Astrocyte (in vitro differentiated cells and primary cell): ENCODE data around the gene DMKN. TPM values are rescaled to one million over a fixed set of nuclear protein-coding genes. Genes with fewer than 3 reads are reported as not detected.
"Not testable (repeated sequence)": the region's sequence is repeated elsewhere in the genome, so short reads cannot be mapped to it uniquely, and the experiment has no call there.

ENCODE experiments used
- DNase-seq: peaks from one replicate; pipeline ENCODE4 v3.0.0-alpha.2; 2010; ENCODE audit warnings: low read depth
- FAIRE-seq: peaks from 2 replicates; lab custom pipeline; 2011; peaks lifted over from hg19 to GRCh38; lab: Jason Lieb, UNC
- H2AFZ ChIP-seq: 2 replicates; pipeline ENCODE4 v1.6.0; 2012; ENCODE audit warnings: low read depth, low read length, inconsistent platforms
- H3K27ac ChIP-seq: 2 replicates; pipeline ENCODE4 v1.5.1; 2011; ENCODE audit warnings: low read depth, low read length, inconsistent platforms
- H3K27me3 ChIP-seq: 2 replicates; pipeline ENCODE4 v1.6.0; 2011; ENCODE audit warnings: low read length, inconsistent platforms; ENCODE audit not compliant: insufficient read depth
- H3K36me3 ChIP-seq: 2 replicates; pipeline ENCODE4 v1.5.1; 2011; ENCODE audit warnings: low read length, inconsistent platforms; ENCODE audit not compliant: insufficient read depth
- H3K4me1 ChIP-seq: 2 replicates; pipeline ENCODE4 v1.5.1; 2011; ENCODE audit warnings: low read length, inconsistent platforms; ENCODE audit not compliant: insufficient read depth
- H3K4me2 ChIP-seq: 2 replicates; pipeline ENCODE4 v1.6.0; 2012; ENCODE audit warnings: low read length, inconsistent platforms
- H3K4me3 ChIP-seq: 2 replicates; pipeline ENCODE4 v1.5.1; 2011; ENCODE audit warnings: low read depth, mild to moderate bottlenecking, low read length, inconsistent platforms; ENCODE audit not compliant: insufficient read depth
- H3K79me2 ChIP-seq: 2 replicates; pipeline ENCODE4 v1.6.0; 2012; ENCODE audit warnings: mild to moderate bottlenecking, low read length, inconsistent platforms; ENCODE audit not compliant: insufficient read depth
- H3K9ac ChIP-seq: 2 replicates; pipeline ENCODE4 v1.6.0; 2012; ENCODE audit warnings: mild to moderate bottlenecking, low read length, inconsistent platforms
- H3K9me3 ChIP-seq: 2 replicates; pipeline ENCODE4 v1.5.1; 2012; ENCODE audit warnings: low read depth, mild to moderate bottlenecking, low read length, inconsistent platforms; ENCODE audit not compliant: insufficient read depth
- H4K20me1 ChIP-seq: 2 replicates; pipeline ENCODE4 v1.6.0; 2012; ENCODE audit warnings: low read length, inconsistent platforms; ENCODE audit not compliant: insufficient read depth
- H3K27ac Mint-ChIP-seq: one replicate; pipeline ENCODE4 v1.8.0; 2021; ENCODE audit warnings: mild to moderate bottlenecking, mixed read lengths; ENCODE audit not compliant: unreplicated experiment
- H3K27me3 Mint-ChIP-seq: one replicate; pipeline ENCODE4 v1.8.0; 2021; ENCODE audit warnings: low read depth, mixed read lengths; ENCODE audit not compliant: unreplicated experiment
- H3K36me3 Mint-ChIP-seq: one replicate; pipeline ENCODE4 v1.8.0; 2021; ENCODE audit warnings: low read depth, mixed read lengths; ENCODE audit not compliant: unreplicated experiment
- H3K4me1 Mint-ChIP-seq: one replicate; pipeline ENCODE4 v1.8.0; 2021; ENCODE audit warnings: low read depth, mixed read lengths; ENCODE audit not compliant: unreplicated experiment
- H3K4me3 Mint-ChIP-seq: one replicate; pipeline ENCODE4 v1.8.0; 2021; ENCODE audit warnings: mild to moderate bottlenecking, moderate library complexity, mixed read lengths; ENCODE audit not compliant: unreplicated experiment
- H3K9me3 Mint-ChIP-seq: one replicate; pipeline ENCODE4 v1.8.0; 2021; ENCODE audit warnings: mild to moderate bottlenecking, mixed read lengths; ENCODE audit not compliant: unreplicated experiment
- CTCF ChIP-seq: IDR thresholded peaks from 2 replicates; pipeline ENCODE4 v1.5.1; 2011; ENCODE audit warnings: low read depth, mild to moderate bottlenecking, inconsistent platforms, low read length, moderate library complexity; ENCODE audit not compliant: insufficient read depth
- EZH2 ChIP-seq: IDR thresholded peaks from 2 replicates; pipeline ENCODE4 v1.6.1; 2012; ENCODE audit warnings: mild to moderate bottlenecking, low read length, inconsistent platforms; ENCODE audit not compliant: insufficient read depth
- total RNA-seq: library from RNA; stranded (reverse); gene quantifications from 2 replicates; pipeline ENCODE4 v1.2.1, GENCODE V29; 2021

The DMKN gene
- total RNA-seq, 1 donor from 2014 or later = 56.9 TPM

DNA sequence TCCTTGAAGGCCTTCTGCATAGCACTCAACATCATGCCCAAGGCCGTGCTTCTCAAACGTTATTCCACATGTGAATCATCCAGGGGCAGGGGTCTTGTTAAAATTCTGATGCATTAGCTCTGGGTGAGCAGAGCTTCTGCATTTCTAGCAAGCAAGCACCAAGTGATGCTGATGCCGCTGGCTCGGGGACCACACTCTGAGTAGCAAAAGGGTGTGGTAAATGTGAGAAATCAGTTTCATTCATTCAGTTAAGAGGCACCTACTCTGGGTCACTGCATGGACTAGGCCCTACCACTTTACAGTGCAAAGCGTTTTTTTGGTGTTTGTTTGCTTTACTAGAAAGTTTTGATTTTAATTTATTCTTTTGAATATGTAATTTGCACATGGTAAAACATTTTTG lies 30.4 kb downstream of the DMKN start:
- H3K4me1 ChIP-seq = no peaks in the 10 kb centered on the region

GRCh38 chr19:35478794-35479677 lies 34.4 kb downstream of the DMKN start:
- Histone ChIP-seq H3K9ac (no peak overlapping the region), H3K4me2 (no peak overlapping the region), H3K27ac (no peak overlapping the region), H3K36me3 (no peaks in the 10 kb centered on the region), H3K4me3 (no peak overlapping the region), H3K79me2 (no peaks in the 10 kb centered on the region), H4K20me1 (no peaks in the 10 kb centered on the region), H3K27me3 (no peaks in the 10 kb centered on the region), H3K4me1 (no peaks in the 10 kb centered on the region), H2AFZ (no peak overlapping the region), H3K9me3 (no peaks in the 10 kb centered on the region)
- DNase-seq (no peak), FAIRE-seq (no peak)
- Mint-ChIP-seq H3K36me3 (no peaks in the 10 kb centered on the region), H3K4me3 (no peak overlapping the region), H3K27ac (no peak overlapping the region), H3K27me3 (peaks cover 7% of the 10 kb centered on the region), H3K9me3 (no peaks in the 10 kb centered on the region), H3K4me1 (no peaks in the 10 kb centered on the region)
- TF ChIP-seq CTCF (no peak), EZH2 (no peak)

More for the DNA sequence above, 30.4 kb downstream of the DMKN start:
- peaks cover 26% of the 10 kb centered on the region for H3K27me3 Mint-ChIP-seq
- Histone ChIP-seq H3K4me2 (no peak overlapping the region), H3K27ac (no peak overlapping the region), H3K4me3 (no peak overlapping the region), H3K27me3 (no peaks in the 10 kb centered on the region), H3K36me3 (no peaks in the 10 kb centered on the region), H3K9ac (no peak overlapping the region), H4K20me1 (no peaks in the 10 kb centered on the region), H3K9me3 (no peaks in the 10 kb centered on the region), H2AFZ (no peak overlapping the region), H3K79me2 (no peaks in the 10 kb centered on the region)
- TF ChIP-seq EZH2 (no peak), CTCF (no peak)
- H3K27ac Mint-ChIP-seq = no peak overlapping the region
- H3K4me3 Mint-ChIP-seq = no peak overlapping the region
- FAIRE-seq = no peak
- no peak for DNase-seq
- peaks cover 3% of the 10 kb centered on the region for H3K9me3 Mint-ChIP-seq
- no peaks in the 10 kb centered on the region for H3K4me1 Mint-ChIP-seq
- H3K36me3 Mint-ChIP-seq = no peaks in the 10 kb centered on the region

- no peaks in the 10 kb centered on the region for H3K4me1 Mint-ChIP-seq
- Histone ChIP-seq H3K9me3 (no peaks in the 10 kb centered on the region), H3K4me2 (no peak overlapping the region), H4K20me1 (no peaks in the 10 kb centered on the region), H3K4me1 (no peaks in the 10 kb centered on the region), H3K27me3 (no peaks in the 10 kb centered on the region), H3K36me3 (no peaks in the 10 kb centered on the region), H3K4me3 (no peak overlapping the region), H2AFZ (no peak overlapping the region), H3K27ac (no peak overlapping the region), H3K79me2 (no peaks in the 10 kb centered on the region), H3K9ac (no peak overlapping the region)
- H3K36me3 Mint-ChIP-seq = no peaks in the 10 kb centered on the region
- DNase-seq (no peak), FAIRE-seq (no peak)
- no peak overlapping the region for H3K4me3 Mint-ChIP-seq
- H3K9me3 Mint-ChIP-seq = peaks cover 3% of the 10 kb centered on the region
- TF ChIP-seq EZH2 = no peak
- TF ChIP-seq CTCF = no peak
- no peak overlapping the region for H3K27ac Mint-ChIP-seq
- peaks cover 22% of the 10 kb centered on the region for H3K27me3 Mint-ChIP-seq
These were observed 37.3 kb downstream of the DMKN start for GRCh38 chr19:35476149-35476548.

- not testable (repeated sequence) for H2AFZ ChIP-seq, H3K9me3 ChIP-seq, H4K20me1 ChIP-seq, FAIRE-seq, H3K36me3 ChIP-seq, H3K27ac ChIP-seq, H3K79me2 ChIP-seq, DNase-seq, H3K27ac Mint-ChIP-seq, H3K9ac ChIP-seq, H3K4me2 ChIP-seq, H3K4me3 ChIP-seq, H3K36me3 Mint-ChIP-seq, H3K4me1 Mint-ChIP-seq, H3K4me1 ChIP-seq, H3K9me3 Mint-ChIP-seq, H3K4me3 Mint-ChIP-seq, H3K27me3 ChIP-seq
- H3K27me3 Mint-ChIP-seq = peaks cover 22% of the 10 kb centered on the region
These were observed 38.9 kb downstream of the DMKN start for GRCh38 chr19:35474594-35474993.
